Mucosa of rectum (tissue), 2 donors: ENCODE measurements around the gene TOX2.

Experiments
- H3K27ac ChIP-seq, 2 donors: one replicate each; pipeline ENCODE4 v1.7.0; 2013; ENCODE audit warnings: inconsistent platforms in 2 of 2, low read depth in 2 of 2, low read length in 2 of 2
- H3K27me3 ChIP-seq, 2 donors: one replicate each; pipeline ENCODE4 v1.7.0; 2013; ENCODE audit warnings: low read length in 2 of 2; ENCODE audit not compliant: control insufficient read depth in 2 of 2, insufficient read depth in 2 of 2
- H3K36me3 ChIP-seq, 2 donors: one replicate each; pipeline ENCODE4 v1.7.0; 2013; ENCODE audit warnings: low read length in 2 of 2; ENCODE audit not compliant: control insufficient read depth in 2 of 2, insufficient read depth in 2 of 2
- H3K4me1 ChIP-seq, 2 donors: one replicate each; pipeline ENCODE4 v1.7.0; 2013; ENCODE audit warnings: low read length in 2 of 2, mild to moderate bottlenecking in 1 of 2; ENCODE audit not compliant: control insufficient read depth in 2 of 2, insufficient read depth in 2 of 2
- H3K4me3 ChIP-seq, 2 donors: one replicate each; pipeline ENCODE4 v1.7.0; 2013; ENCODE audit warnings: low read length in 2 of 2
- H3K9ac ChIP-seq, 2 donors: one replicate each; pipeline ENCODE4 v1.7.0; 2013; ENCODE audit warnings: low read length in 2 of 2, low read depth in 1 of 2, mild to moderate bottlenecking in 1 of 2
- H3K9me3 ChIP-seq, 2 donors: one replicate each; pipeline ENCODE4 v1.7.0; 2013; ENCODE audit warnings: low read length in 2 of 2; ENCODE audit not compliant: control insufficient read depth in 2 of 2
- donor health status: healthy.
- donor health status: Normal muscosa, but diverticular disease.

Gene TOX2

GRCh38 chr20:44004306-44004915 is 89.8 kb downstream of the TOX2 start:
- H3K9me3 ChIP-seq: no peaks in the 10 kb centered on the region
- no peaks in the 10 kb centered on the region for H3K36me3 ChIP-seq
- no peak overlapping the region for H3K4me3 ChIP-seq
- H3K27ac ChIP-seq: no peak overlapping the region
- peaks cover 0 to 7% of the 10 kb centered on the region in 2 donors for H3K4me1 ChIP-seq
- H3K27me3 ChIP-seq: no peaks in the 10 kb centered on the region
- H3K9ac ChIP-seq: no peak overlapping the region

GRCh38 chr20:44005661-44006060 is 91.0 kb downstream of the TOX2 start:
- Histone ChIP-seq H3K9me3 (no peaks in the 10 kb centered on the region), H3K9ac (no peak overlapping the region)

GRCh38 chr20:44006126-44006525 is 91.5 kb downstream of the TOX2 start:
- Histone ChIP-seq H3K9me3 (no peaks in the 10 kb centered on the region), H3K27me3 (no peaks in the 10 kb centered on the region), H3K36me3 (no peaks in the 10 kb centered on the region), H3K4me1 (peaks cover 0 to 18% of the 10 kb centered on the region in 2 donors), H3K27ac (no peak overlapping the region), H3K9ac (no peak overlapping the region), H3K4me3 (no peak overlapping the region)

More at GRCh38 chr20:44005661-44006060, 91.0 kb downstream of the TOX2 start:
- Histone ChIP-seq H3K4me3 (no peak overlapping the region), H3K36me3 (no peaks in the 10 kb centered on the region), H3K27ac (no peak overlapping the region), H3K27me3 (no peaks in the 10 kb centered on the region), H3K4me1 (peaks cover 0 to 18% of the 10 kb centered on the region in 2 donors)

- Histone ChIP-seq H3K9me3 (no peaks in the 10 kb centered on the region), H3K4me3 (no peak overlapping the region), H3K36me3 (no peaks in the 10 kb centered on the region)
These were observed 91.9 kb downstream of the TOX2 start for GRCh38 chr20:44006578-44006977.

GRCh38 chr20:44008806-44009678 is 94.4 kb downstream of the TOX2 start:
- H3K4me1 ChIP-seq: peaks cover 0 to 18% of the 10 kb centered on the region in 2 donors
- no peaks in the 10 kb centered on the region for H3K27me3 ChIP-seq

More at GRCh38 chr20:44006578-44006977, 91.9 kb downstream of the TOX2 start:
- H3K9ac ChIP-seq: no peak overlapping the region
- peaks cover 0 to 18% of the 10 kb centered on the region in 2 donors for H3K4me1 ChIP-seq
- no peaks in the 10 kb centered on the region for H3K27me3 ChIP-seq
- no peak overlapping the region for H3K27ac ChIP-seq

GRCh38 chr20:44009679-44009992 is 95.0 kb downstream of the TOX2 start:
- Histone ChIP-seq H3K27ac (peak overlapping the region in 1 of 2 donors; percentile 35), H3K4me3 (no peak overlapping the region), H3K9ac (no peak overlapping the region), H3K27me3 (no peaks in the 10 kb centered on the region), H3K9me3 (no peaks in the 10 kb centered on the region), H3K36me3 (no peaks in the 10 kb centered on the region), H3K4me1 (peaks cover 3 to 23% of the 10 kb centered on the region in 2 donors)

More at GRCh38 chr20:44008806-44009678, 94.4 kb downstream of the TOX2 start:
- Histone ChIP-seq H3K4me3 (no peak overlapping the region), H3K9me3 (no peaks in the 10 kb centered on the region), H3K27ac (peak overlapping the region in 1 of 2 donors; percentile 35), H3K36me3 (no peaks in the 10 kb centered on the region), H3K9ac (no peak overlapping the region)

- Histone ChIP-seq H3K27me3 (no peaks in the 10 kb centered on the region), H3K9ac (no peak overlapping the region), H3K4me3 (no peak overlapping the region), H3K27ac (no peak overlapping the region), H3K9me3 (no peaks in the 10 kb centered on the region), H3K36me3 (no peaks in the 10 kb centered on the region), H3K4me1 (peaks cover 8 to 29% of the 10 kb centered on the region in 2 donors)
These were observed 95.6 kb downstream of the TOX2 start for GRCh38 chr20:44010162-44010704.

- Histone ChIP-seq H3K4me1 (peaks cover 14 to 39% of the 10 kb centered on the region in 2 donors), H3K9ac (no peak overlapping the region), H3K27me3 (no peaks in the 10 kb centered on the region), H3K4me3 (no peak overlapping the region), H3K9me3 (no peaks in the 10 kb centered on the region), H3K36me3 (no peaks in the 10 kb centered on the region), H3K27ac (no peak overlapping the region)
These were observed 96.7 kb downstream of the TOX2 start for GRCh38 chr20:44011251-44011940.

- Histone ChIP-seq H3K36me3 (no peaks in the 10 kb centered on the region), H3K9ac (no peak overlapping the region), H3K27ac (no peak overlapping the region), H3K27me3 (no peaks in the 10 kb centered on the region), H3K9me3 (no peaks in the 10 kb centered on the region), H3K4me1 (peaks cover 14 to 48% of the 10 kb centered on the region in 2 donors), H3K4me3 (no peak overlapping the region)
These were observed 98.0 kb downstream of the TOX2 start for GRCh38 chr20:44012466-44013226.
